ENCODE measurements around the gene TMEM179.

DNA sequence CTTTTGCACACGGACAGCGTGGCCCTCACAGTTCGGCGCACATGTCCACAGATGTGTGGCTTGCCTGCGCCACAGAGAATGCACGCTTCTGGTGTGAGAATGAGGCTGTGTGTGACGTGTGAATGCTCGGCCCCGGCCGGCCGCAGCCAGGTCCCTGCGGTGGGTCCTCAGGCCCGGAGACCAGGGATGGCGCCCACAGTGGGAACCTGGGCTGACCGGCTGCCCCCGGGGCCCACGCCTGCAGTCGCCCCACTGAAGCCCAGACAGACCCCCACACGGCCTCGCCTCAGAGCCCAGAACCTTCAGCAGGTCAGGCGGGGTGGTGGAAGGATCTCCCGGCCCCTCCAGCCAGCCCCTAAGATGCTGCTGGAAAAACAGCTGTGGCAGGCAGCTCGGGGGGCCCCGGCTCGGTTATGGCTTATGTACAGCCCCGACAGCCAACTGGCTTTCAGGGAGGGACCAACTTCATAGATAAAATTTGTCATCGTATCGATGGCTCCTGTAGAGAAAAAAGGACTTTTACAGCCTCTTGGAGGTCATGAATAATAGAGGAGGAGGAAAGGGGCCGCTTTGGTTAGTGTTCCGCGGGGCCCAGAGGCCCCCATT lies 29.5 kb downstream of the TMEM179 start:
- TF ChIP-seq EZH2 (IDR thresholded peaks at IDR 0.05; ENCODE audit: insufficient read depth, poor library complexity, severe bottlenecking) (no peak), EZH2phosphoT487 (IDR thresholded peaks at IDR 0.05; ENCODE audit: insufficient read depth, low read depth) (no peak)

All from GM23248 (cell line).